Stimulated activated memory B cell treated with anti-CD40 and anti-IgM and Interleukin-4, amounts not matched to agents 10 μg/mL and 1 μg/mL and 100 μg/mL, for 72 hours (primary cell): ENCODE data around the gene DNAH3.
"Not testable (repeated sequence)": the region's sequence is repeated elsewhere in the genome, so short reads cannot be mapped to it uniquely, and the experiment has no call there.

ENCODE experiments used
- ATAC-seq: fragments of 150-1000 bp; cut with Tn5 transposase; 2 replicates; pipeline ENCODE4 v1.10.0; 2021
- H3K27ac Mint-ChIP-seq: one replicate; pipeline ENCODE4 v1.8.0; 2022; ENCODE audit warnings: mild to moderate bottlenecking, mixed read lengths
- H3K27me3 Mint-ChIP-seq: one replicate; pipeline ENCODE4 v1.8.0; 2022; ENCODE audit warnings: mixed read lengths
- H3K36me3 Mint-ChIP-seq: one replicate; pipeline ENCODE4 v1.8.0; 2022; ENCODE audit warnings: mixed read lengths
- H3K4me1 Mint-ChIP-seq: one replicate; pipeline ENCODE4 v1.8.0; 2022; ENCODE audit warnings: mixed read lengths
- H3K4me3 Mint-ChIP-seq: one replicate; pipeline ENCODE4 v1.8.0; 2022; ENCODE audit warnings: mild to moderate bottlenecking, moderate library complexity, mixed read lengths
- H3K9me3 Mint-ChIP-seq: one replicate; pipeline ENCODE4 v1.8.0; 2022; ENCODE audit warnings: mixed read lengths

Gene DNAH3

DNA sequence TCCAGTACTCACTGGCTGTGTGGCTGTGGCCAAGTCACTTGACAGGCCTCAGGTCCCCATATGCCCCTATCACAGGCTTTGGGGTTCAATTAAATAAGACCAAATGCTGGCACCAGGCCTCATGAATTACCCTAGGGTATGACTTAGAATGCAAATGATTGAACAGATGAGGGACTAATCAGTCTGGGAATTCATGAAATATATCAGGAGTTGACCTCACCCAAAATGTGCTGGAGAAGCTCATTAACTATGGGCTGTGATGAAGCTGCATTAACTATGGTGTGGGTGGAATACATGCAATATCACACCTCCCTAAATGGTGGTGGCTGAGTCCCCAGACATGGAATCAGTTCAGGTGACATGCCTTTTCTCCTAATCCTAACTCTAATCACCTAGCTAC is 72.1 kb downstream of the DNAH3 start:
- H3K27me3 Mint-ChIP-seq: no peaks in the 10 kb centered on the region
- no peaks in the 10 kb centered on the region for H3K9me3 Mint-ChIP-seq
- no peak overlapping the region for H3K4me3 Mint-ChIP-seq
- H3K4me1 Mint-ChIP-seq: no peaks in the 10 kb centered on the region
- no peaks in the 10 kb centered on the region for H3K36me3 Mint-ChIP-seq
- ATAC-seq: no peak
- no peak overlapping the region for H3K27ac Mint-ChIP-seq

DNA sequence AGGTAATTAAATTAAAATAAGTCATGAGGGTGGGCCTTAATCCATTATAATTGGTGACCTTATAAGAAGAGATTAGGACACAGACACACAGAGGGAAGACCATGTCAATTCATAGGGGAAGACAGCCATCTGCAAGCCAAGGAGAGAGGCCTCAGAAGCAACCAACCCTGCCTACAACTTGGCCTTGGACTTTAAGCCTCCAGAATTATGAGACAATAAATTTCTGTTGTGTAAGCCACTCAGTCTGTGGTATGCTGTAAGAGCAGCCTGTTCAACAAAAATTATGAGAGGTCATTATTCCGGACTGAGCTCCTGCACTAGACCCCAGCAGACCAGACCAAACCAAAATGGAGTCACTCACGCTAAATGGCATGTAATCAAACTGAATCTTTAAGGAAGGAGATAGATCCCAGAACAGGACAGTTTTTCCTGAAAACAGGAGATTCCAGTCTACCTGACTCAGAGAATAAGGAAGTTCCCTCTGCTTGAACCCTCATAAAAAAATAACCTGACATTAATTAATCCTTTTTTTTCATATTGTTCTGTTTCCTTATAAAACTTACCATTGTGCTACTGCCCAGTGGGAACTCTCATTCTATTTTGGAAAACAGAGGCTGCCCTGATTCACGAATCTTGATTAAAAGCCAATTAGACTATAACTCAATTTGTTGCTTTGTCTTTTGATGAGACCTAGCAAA is 74.3 kb downstream of the DNAH3 start:
- Mint-ChIP-seq H3K9me3 (no peaks in the 10 kb centered on the region), H3K4me3 (no peak overlapping the region), H3K4me1 (no peaks in the 10 kb centered on the region), H3K27me3 (no peaks in the 10 kb centered on the region), H3K27ac (no peak overlapping the region), H3K36me3 (no peaks in the 10 kb centered on the region)
- ATAC-seq: no peak

DNA sequence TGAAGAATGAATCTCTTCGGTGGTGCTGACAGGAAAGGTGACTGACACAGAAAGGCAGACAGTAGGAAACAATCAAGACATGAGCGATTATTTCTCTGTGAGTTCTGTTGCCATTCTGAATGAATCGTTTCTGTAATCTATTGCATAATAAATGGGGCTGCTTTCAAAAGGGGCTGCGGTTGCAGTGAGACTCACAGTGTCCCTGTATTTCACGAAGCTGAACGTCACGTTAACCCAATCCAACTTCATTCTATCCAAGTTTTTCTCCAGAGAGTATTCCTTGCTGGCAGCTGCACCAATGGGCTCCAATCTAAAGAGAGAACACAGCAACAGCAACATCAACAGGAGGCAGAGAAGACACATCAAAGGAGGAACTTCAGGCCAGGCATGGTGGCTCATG is 75.4 kb downstream of the DNAH3 start:
- no peak for ATAC-seq
- Mint-ChIP-seq H3K4me3 (no peak overlapping the region), H3K27me3 (no peaks in the 10 kb centered on the region), H3K4me1 (no peaks in the 10 kb centered on the region), H3K36me3 (no peaks in the 10 kb centered on the region), H3K27ac (no peak overlapping the region), H3K9me3 (no peaks in the 10 kb centered on the region)

DNA sequence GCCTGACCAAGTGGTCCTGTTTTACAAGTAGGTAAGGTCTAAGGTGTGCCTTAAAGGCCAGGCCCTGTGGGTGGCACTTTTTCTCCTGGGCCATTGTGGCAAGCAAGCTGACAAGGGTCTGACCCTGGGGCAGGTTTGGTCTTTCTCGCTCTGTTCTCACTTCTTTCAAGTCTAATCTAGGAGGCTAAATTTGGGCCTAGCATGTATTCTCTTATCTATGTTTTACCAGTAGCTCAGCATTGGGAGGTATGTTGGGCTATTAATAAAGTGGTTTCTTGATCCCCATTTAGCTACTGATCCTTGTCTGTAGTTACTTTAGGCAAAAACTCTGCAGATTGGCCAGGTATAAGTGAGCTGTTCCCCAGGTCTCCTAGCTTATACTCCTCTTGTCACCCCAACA is 77.7 kb downstream of the DNAH3 start:
- no peaks in the 10 kb centered on the region for H3K4me1 Mint-ChIP-seq
- ATAC-seq: no peak
- no peaks in the 10 kb centered on the region for H3K36me3 Mint-ChIP-seq
- H3K4me3 Mint-ChIP-seq: no peak overlapping the region
- H3K27me3 Mint-ChIP-seq: no peaks in the 10 kb centered on the region
- H3K27ac Mint-ChIP-seq: no peak overlapping the region
- H3K9me3 Mint-ChIP-seq: no peaks in the 10 kb centered on the region

DNA sequence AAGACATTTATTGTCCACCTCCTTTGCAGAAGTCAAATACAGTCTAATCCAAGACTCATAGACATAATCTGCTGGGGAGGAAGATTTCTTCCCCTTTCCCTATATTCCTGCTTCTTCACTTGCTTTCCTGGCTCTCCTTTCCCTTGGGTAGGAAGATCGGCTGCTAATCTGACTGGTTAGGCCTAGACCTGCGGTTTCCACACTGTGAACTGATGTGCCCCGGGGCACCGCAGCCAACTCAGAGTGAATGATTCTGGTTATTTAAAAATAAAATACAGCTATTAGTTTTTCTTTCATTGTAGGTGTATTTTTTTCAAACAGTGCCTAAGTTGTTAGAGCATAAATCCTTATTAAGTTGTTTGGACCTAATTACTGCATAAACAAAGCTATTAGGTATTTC is 78.9 kb downstream of the DNAH3 start:
- ATAC-seq: no peak
- no peaks in the 10 kb centered on the region for H3K27me3 Mint-ChIP-seq
- no peaks in the 10 kb centered on the region for H3K9me3 Mint-ChIP-seq
- H3K4me3 Mint-ChIP-seq: no peak overlapping the region
- no peaks in the 10 kb centered on the region for H3K36me3 Mint-ChIP-seq
- no peak overlapping the region for H3K27ac Mint-ChIP-seq
- H3K4me1 Mint-ChIP-seq: no peaks in the 10 kb centered on the region

DNA sequence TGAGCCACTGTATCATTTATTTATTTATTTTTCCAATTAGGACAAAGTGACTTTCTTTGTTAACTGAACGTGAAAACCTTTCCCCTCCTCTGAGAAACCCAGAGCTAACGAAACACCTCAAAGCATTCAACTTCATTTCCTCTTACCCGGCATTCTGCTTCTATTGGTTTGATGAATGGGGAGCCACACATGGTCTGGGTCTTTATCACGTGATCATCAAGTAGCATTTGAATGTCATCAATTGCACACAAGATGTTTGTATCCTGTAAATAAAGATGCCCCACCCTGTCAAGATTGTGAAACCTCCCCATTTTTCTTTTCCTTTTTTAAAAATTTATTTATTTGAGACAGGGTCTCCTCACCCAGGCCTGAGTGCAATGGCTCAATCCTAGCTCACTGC is 80.1 kb downstream of the DNAH3 start:
- H3K9me3 Mint-ChIP-seq: no peaks in the 10 kb centered on the region
- no peaks in the 10 kb centered on the region for H3K36me3 Mint-ChIP-seq
- no peak overlapping the region for H3K4me3 Mint-ChIP-seq
- no peaks in the 10 kb centered on the region for H3K4me1 Mint-ChIP-seq
- no peaks in the 10 kb centered on the region for H3K27me3 Mint-ChIP-seq
- ATAC-seq: no peak
- no peak overlapping the region for H3K27ac Mint-ChIP-seq

DNA sequence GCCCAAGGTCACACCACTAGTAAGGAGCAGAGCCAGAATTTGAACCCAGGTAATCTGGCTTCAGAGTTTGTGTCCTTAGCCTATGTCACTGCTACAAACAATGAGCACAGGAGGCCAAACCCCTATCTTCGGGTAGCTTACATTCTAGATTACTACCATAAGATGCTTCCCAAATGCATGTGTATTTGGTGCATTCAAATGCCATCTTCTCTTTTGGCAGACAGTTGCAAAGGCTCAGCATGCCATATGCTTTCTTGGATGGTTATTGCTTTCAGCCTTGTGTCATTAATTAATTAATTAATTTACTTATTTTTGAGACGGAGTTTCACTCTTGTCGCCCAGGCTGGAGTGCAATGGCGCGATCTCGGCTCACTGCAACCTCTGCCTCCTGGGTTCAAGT is 80.7 kb downstream of the DNAH3 start:
- Mint-ChIP-seq H3K36me3 (no peaks in the 10 kb centered on the region), H3K4me1 (no peaks in the 10 kb centered on the region), H3K4me3 (no peak overlapping the region), H3K27me3 (no peaks in the 10 kb centered on the region), H3K9me3 (no peaks in the 10 kb centered on the region), H3K27ac (no peak overlapping the region)
- no peak for ATAC-seq

DNA sequence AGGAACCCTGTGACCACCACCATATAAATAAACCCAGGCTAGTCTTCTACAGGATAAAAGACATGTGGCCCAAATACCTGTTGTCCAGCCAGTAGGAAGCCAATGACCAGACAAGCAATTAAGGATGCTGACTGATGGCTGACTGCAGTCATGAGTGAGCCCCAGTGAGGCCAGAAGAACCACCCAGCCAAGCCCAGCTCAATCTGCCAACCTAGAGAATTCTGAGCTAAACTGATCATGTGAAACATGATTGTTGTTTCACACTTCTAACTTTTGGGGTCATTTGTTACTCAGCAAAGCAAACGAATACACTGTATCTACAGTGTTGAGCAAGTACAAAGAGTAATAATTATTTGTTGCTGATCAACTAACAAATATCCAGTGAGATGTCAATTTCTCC is 86.4 kb downstream of the DNAH3 start:
- ATAC-seq: no peak
- no peak overlapping the region for H3K4me3 Mint-ChIP-seq
- no peaks in the 10 kb centered on the region for H3K4me1 Mint-ChIP-seq
- no peaks in the 10 kb centered on the region for H3K27me3 Mint-ChIP-seq
- no peaks in the 10 kb centered on the region for H3K36me3 Mint-ChIP-seq
- no peaks in the 10 kb centered on the region for H3K9me3 Mint-ChIP-seq
- no peak overlapping the region for H3K27ac Mint-ChIP-seq

DNA sequence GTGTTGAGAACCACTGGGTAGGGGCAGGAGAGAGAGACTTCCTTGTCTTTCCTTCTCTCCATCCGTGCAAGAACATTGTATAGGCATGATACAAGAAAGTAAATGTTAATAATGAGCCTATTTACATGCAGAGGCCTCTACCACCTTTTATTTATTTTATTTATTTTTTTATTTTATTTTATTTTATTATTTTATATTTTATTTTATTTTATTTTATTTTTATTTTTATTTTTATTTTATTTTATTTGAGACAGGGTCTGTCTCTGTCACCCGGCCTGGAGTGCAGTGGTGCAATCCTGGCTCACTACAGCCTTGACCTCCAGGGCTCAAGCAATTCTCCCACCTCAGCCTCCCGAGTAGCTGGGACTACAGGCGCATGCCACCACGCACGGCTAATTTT is 87.3 kb downstream of the DNAH3 start:
- not testable (repeated sequence) for H3K4me3 Mint-ChIP-seq, H3K27ac Mint-ChIP-seq, ATAC-seq, H3K27me3 Mint-ChIP-seq, H3K4me1 Mint-ChIP-seq, H3K36me3 Mint-ChIP-seq, H3K9me3 Mint-ChIP-seq

DNA sequence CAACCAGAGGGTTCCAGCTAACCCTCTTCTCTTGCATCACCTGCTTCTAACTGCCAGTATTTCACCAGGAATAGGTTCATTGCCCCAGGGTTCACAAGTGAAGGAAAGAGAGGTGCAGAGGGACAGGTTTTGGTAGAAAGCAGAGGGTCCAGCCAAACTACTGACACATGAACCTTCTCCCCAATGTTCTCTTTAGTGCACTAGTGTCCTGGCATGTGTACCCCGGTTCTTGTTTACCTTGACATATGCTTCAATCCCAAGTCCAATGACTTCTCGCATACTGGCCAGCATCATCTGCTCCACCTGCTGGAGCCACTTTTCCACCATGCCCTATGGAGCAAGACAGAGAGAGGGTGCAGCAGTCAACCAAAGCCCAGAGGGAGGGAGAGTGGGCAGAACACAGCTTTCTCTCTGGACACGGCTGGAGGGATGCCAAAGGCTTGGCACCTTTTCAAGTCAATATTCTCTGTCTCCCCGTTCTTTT is 90.6 kb downstream of the DNAH3 start:
- Mint-ChIP-seq H3K27me3 (no peaks in the 10 kb centered on the region), H3K36me3 (no peaks in the 10 kb centered on the region), H3K9me3 (no peaks in the 10 kb centered on the region), H3K4me3 (no peak overlapping the region), H3K27ac (no peak overlapping the region), H3K4me1 (no peaks in the 10 kb centered on the region)
- ATAC-seq: peak; percentile 11

DNA sequence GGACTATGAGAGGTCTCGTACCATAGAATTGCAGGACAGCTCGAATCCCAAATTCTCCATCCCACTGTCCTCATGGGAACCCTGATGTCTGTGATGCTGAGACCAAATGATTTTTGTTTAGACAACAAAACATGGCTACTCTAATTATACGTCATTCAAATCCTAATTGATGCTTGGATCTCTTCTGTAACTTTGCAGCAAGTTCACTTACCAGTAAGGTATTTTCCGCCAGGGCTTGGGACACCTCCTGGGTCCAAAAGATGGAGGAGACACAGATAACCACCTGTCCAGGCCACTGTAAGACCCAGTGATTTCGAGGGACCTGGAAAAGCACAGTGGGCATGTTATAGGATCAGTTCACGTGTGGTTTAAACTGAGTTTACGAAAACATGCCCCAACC is 92.8 kb downstream of the DNAH3 start:
- H3K27me3 Mint-ChIP-seq: peaks cover 17% of the 10 kb centered on the region
- H3K36me3 Mint-ChIP-seq: no peaks in the 10 kb centered on the region
- no peaks in the 10 kb centered on the region for H3K9me3 Mint-ChIP-seq
- H3K4me1 Mint-ChIP-seq: no peaks in the 10 kb centered on the region
- H3K4me3 Mint-ChIP-seq: no peak overlapping the region
- no peak for ATAC-seq
- H3K27ac Mint-ChIP-seq: no peak overlapping the region

DNA sequence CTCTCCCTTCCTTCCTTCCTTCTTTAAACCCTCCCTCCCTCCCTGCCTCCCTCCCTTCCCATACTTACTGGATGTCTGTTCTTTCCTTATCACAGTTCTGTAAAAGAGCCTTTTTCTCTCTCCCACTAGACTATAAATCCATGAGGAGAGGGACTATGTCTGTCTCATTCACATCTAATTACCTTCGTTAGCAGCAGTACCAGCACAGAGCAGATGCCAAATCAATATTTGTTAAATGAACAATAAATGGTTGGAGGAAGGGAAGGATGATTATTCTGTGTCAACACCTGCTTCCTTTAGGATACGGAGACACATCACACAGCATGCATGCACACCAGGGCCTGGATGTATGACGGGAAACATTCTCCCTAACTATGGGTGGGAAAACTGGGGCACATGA is 94.2 kb downstream of the DNAH3 start:
- Mint-ChIP-seq H3K4me3 (no peak overlapping the region), H3K9me3 (no peaks in the 10 kb centered on the region), H3K27me3 (peaks cover 26% of the 10 kb centered on the region), H3K27ac (no peak overlapping the region), H3K36me3 (no peaks in the 10 kb centered on the region), H3K4me1 (no peaks in the 10 kb centered on the region)
- ATAC-seq: no peak

DNA sequence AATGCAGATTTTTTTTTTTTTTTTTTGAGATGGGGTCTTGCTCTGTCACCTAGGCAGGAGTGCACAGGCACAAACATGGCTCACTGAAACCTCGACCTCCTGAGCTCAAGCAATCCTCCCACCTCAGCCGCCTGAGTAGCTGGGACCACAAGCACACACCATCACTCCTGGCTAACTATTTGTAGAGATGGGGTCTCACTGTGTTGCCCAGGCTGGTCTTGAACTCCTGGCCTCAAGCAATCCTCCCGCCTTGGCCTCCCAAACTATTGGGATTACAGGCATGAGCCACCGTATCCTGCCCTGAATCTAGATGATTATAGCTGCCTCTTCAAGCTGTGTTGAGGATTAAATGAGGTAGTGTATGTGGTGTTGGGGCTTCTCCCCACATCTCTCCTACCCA is 94.9 kb downstream of the DNAH3 start:
- peaks cover 32% of the 10 kb centered on the region for H3K27me3 Mint-ChIP-seq
- ATAC-seq, H3K27ac Mint-ChIP-seq, H3K9me3 Mint-ChIP-seq, H3K4me1 Mint-ChIP-seq, H3K4me3 Mint-ChIP-seq, H3K36me3 Mint-ChIP-seq: not testable (repeated sequence)

DNA sequence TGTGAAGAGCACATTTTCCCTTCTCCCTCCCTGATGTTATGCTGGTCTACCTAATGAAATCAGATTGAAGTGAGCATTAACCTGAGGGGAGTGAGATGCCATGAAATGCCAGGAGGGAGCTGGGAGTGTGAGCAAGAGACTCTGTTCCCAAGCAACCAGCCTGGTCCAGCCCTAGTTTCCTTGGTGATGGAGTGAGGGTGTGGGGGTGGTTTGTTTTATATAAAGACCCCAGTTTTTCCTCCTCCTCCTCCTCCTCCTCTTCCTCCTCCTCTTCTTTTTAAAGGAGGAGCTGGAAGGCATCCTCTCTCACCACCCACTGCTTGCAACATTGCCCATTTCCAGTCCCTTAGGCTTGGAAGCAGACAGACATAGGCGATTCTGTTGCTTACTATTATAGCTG is 97.1 kb downstream of the DNAH3 start:
- Mint-ChIP-seq H3K36me3 (peaks cover 5% of the 10 kb centered on the region), H3K27ac (no peak overlapping the region), H3K4me1 (no peaks in the 10 kb centered on the region), H3K27me3 (peaks cover 40% of the 10 kb centered on the region), H3K4me3 (no peak overlapping the region), H3K9me3 (no peaks in the 10 kb centered on the region)
- no peak for ATAC-seq

DNA sequence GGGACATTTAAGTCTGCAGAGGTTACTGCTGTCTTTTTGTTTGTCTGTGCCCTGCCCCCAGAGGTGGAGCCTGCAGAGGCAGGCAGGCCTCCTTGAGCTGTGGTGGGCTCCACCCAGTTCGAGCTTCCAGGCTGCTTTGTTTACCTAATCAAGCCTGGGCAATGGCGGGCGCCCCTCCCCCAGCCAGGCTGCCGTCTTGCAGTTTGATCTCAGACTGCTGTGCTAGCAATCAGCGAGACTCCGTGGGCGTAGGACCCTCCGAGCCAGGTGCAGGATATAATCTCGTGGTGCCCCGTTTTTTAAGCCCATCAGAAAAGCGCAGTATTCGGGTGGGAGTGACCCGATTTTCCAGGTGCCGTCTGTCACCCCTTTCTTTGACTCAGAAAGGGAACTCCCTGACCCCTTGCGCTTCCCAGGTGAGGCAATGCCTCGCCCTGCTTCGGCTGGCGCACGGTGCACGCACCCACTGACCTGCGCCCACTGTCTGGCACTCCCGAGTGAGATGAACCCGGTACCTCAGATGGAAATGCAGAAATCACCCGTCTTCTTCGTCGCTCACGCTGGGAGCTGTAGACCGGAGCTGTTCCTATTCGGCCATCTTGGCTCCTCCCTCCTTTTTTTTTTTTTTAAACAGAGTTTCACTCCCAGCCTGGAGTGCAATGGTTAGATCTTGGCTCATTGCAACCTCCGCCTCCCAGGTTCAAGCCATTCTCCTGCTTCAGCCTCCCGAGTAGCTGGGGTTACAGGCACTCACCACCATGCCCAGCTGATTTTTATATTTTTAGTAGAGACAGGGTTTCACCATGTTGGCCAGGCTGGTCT is 102.3 kb downstream of the DNAH3 start:
- H3K4me3 Mint-ChIP-seq: not testable (repeated sequence)

DNA sequence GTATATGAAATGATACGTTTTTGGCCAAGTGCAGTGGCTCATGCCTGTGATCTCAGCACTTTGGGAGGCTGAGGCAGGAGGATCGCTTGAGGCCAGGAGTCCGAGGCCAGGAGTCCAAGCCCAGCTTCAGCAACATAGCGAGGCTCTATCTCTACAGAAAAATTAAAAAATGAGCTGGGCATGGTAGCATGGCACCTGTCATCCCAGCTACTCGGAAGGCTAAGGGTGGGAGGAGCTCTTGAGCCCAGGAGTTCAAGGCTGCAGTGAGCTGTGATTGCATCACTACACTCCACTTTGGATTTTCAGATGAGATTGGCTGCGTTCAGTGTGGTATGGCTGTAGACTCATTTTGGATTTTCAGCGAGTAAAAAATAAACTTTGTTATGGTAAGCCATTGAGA is 112.4 kb downstream of the DNAH3 start:
- Mint-ChIP-seq H3K4me1 (no peaks in the 10 kb centered on the region), H3K27ac (no peak overlapping the region), H3K27me3 (no peaks in the 10 kb centered on the region), H3K36me3 (no peaks in the 10 kb centered on the region), H3K9me3 (no peaks in the 10 kb centered on the region), H3K4me3 (no peak overlapping the region)
- no peak for ATAC-seq

More for the DNA sequence above, 102.3 kb downstream of the DNAH3 start:
- not testable (repeated sequence) for H3K4me1 Mint-ChIP-seq, ATAC-seq, H3K9me3 Mint-ChIP-seq, H3K36me3 Mint-ChIP-seq, H3K27ac Mint-ChIP-seq
- H3K27me3 Mint-ChIP-seq: peaks cover 32% of the 10 kb centered on the region
